ENCODE data around the gene SCAMP4. TPM values are rescaled to one million over a fixed set of nuclear protein-coding genes. Genes with fewer than 3 reads are reported as not detected.

Gene SCAMP4
- total and polyA plus RNA-seq, 2 donors from 2014 or later = 49.5 to 90.1 TPM

- H3K36me3 ChIP-seq (ENCODE audit: control insufficient read depth in 2 of 3, insufficient read depth in 3 of 3, low read length in 3 of 3) = no peaks in the 10 kb centered on the region
- intact Hi-C loops (cut with DNase I) = no loop called here
- FAIRE-seq = no peak
Observed at GRCh38 chr19:1936430-1936829, 31.2 kb downstream of the SCAMP4 start.

GRCh38 chr19:1936916-1937610 is 31.9 kb downstream of the SCAMP4 start:
- Histone ChIP-seq H3K36me3 (ENCODE audit: control insufficient read depth in 2 of 3, insufficient read depth in 3 of 3, low read length in 3 of 3) (no peaks in the 10 kb centered on the region), H3K4me1 (ENCODE audit: control insufficient read depth in 2 of 3, insufficient read depth in 2 of 3, low read depth in 1 of 3, low read length in 3 of 3) (peaks cover 0 to 2% (median 0%) of the 10 kb centered on the region in 3 donors), H3K27me3 (ENCODE audit: control insufficient read depth, insufficient read depth, low read length) (no peaks in the 10 kb centered on the region), H3K4me3 (ENCODE audit: low read length in 3 of 3) (no peak overlapping the region), H3K9ac (ENCODE audit: low read length in 3 of 3) (no peak overlapping the region), H3K9me3 (ENCODE audit: control insufficient read depth in 2 of 3, insufficient read depth in 1 of 3, low read length in 3 of 3) (no peaks in the 10 kb centered on the region), H3K27ac (ENCODE audit: low read depth in 2 of 2, low read length in 2 of 2) (no peak overlapping the region)
- TF ChIP-seq CTCF (IDR thresholded peaks at IDR 0.05; ENCODE audit: borderline replicate concordance, extremely low read depth, insufficient read depth) = no peak
- no peak for DNase-seq
- intact Hi-C loops (cut with DNase I) = no loop called here
- no peak for FAIRE-seq

More at GRCh38 chr19:1936430-1936829, 31.2 kb downstream of the SCAMP4 start:
- Histone ChIP-seq H3K27me3 (ENCODE audit: control insufficient read depth, insufficient read depth, low read length) (no peaks in the 10 kb centered on the region), H3K9me3 (ENCODE audit: control insufficient read depth in 2 of 3, insufficient read depth in 1 of 3, low read length in 3 of 3) (no peaks in the 10 kb centered on the region), H3K9ac (ENCODE audit: low read length in 3 of 3) (no peak overlapping the region), H3K27ac (ENCODE audit: low read depth in 2 of 2, low read length in 2 of 2) (no peak overlapping the region), H3K4me1 (ENCODE audit: control insufficient read depth in 2 of 3, insufficient read depth in 2 of 3, low read depth in 1 of 3, low read length in 3 of 3) (peaks cover 0 to 2% (median 0%) of the 10 kb centered on the region in 3 donors), H3K4me3 (ENCODE audit: low read length in 3 of 3) (no peak overlapping the region)
- no peak for DNase-seq
- TF ChIP-seq CTCF (IDR thresholded peaks at IDR 0.05; ENCODE audit: borderline replicate concordance, extremely low read depth, insufficient read depth) = no peak

GRCh38 chr19:1938071-1938470 is 32.9 kb downstream of the SCAMP4 start:
- Histone ChIP-seq H3K27me3 (ENCODE audit: control insufficient read depth, insufficient read depth, low read length) (no peaks in the 10 kb centered on the region), H3K36me3 (ENCODE audit: control insufficient read depth in 2 of 3, insufficient read depth in 3 of 3, low read length in 3 of 3) (no peaks in the 10 kb centered on the region), H3K27ac (ENCODE audit: low read depth in 2 of 2, low read length in 2 of 2) (no peak overlapping the region), H3K4me3 (ENCODE audit: low read length in 3 of 3) (no peak overlapping the region), H3K9ac (ENCODE audit: low read length in 3 of 3) (no peak overlapping the region), H3K9me3 (ENCODE audit: control insufficient read depth in 2 of 3, insufficient read depth in 1 of 3, low read length in 3 of 3) (no peaks in the 10 kb centered on the region), H3K4me1 (ENCODE audit: control insufficient read depth in 2 of 3, insufficient read depth in 2 of 3, low read depth in 1 of 3, low read length in 3 of 3) (peaks cover 0 to 6% (median 0%) of the 10 kb centered on the region in 3 donors)
- DNase-seq (no peak), FAIRE-seq (no peak)
- intact Hi-C loops (cut with DNase I) = no loop called here
- TF ChIP-seq CTCF (IDR thresholded peaks at IDR 0.05; ENCODE audit: borderline replicate concordance, extremely low read depth, insufficient read depth) = no peak

Measured in kidney (tissue), 14 donors.